Neuronal stem cell (in vitro differentiated cells): Measurements from ENCODE around the gene SIK3.
A peak's percentile ranks its signal among the peaks of the same experiment; 100 is the strongest.

Experiments used
- DNase-seq: peaks from one replicate; pipeline ENCODE4 v3.0.0-alpha.2; 2013; ENCODE audit warnings: low spot score
- H2AFZ ChIP-seq: one replicate; pipeline ENCODE4 v1.6.1; 2013; ENCODE audit warnings: mild to moderate bottlenecking, low read length, inconsistent platforms
- H2AK5ac ChIP-seq: 2 replicates; pipeline ENCODE4 v1.6.1; 2013; ENCODE audit warnings: low read depth, mild to moderate bottlenecking, inconsistent platforms, low read length, moderate library complexity, mixed read lengths
- H2BK120ac ChIP-seq: 2 replicates; pipeline ENCODE4 v1.6.1; 2013; ENCODE audit warnings: low read depth, mild to moderate bottlenecking, inconsistent platforms, low read length, moderate library complexity, mixed read lengths
- H2BK12ac ChIP-seq: one replicate; pipeline ENCODE4 v1.6.1; 2013; ENCODE audit warnings: low read length, inconsistent platforms
- H2BK15ac ChIP-seq: 2 replicates; pipeline ENCODE4 v1.6.1; 2013; ENCODE audit warnings: mild to moderate bottlenecking, low read length, inconsistent platforms, mixed read lengths
- H2BK5ac ChIP-seq: one replicate; pipeline ENCODE4 v1.6.1; 2013; ENCODE audit warnings: inconsistent platforms, mild to moderate bottlenecking, low read length, moderate library complexity
- H3K14ac ChIP-seq: one replicate; pipeline ENCODE4 v1.6.1; 2013; ENCODE audit warnings: low read length, inconsistent platforms
- H3K18ac ChIP-seq: 2 replicates; pipeline ENCODE4 v1.6.1; 2013; ENCODE audit warnings: low read length, inconsistent platforms
- H3K23ac ChIP-seq: 2 replicates; pipeline ENCODE4 v1.6.1; 2013; ENCODE audit warnings: low read depth, mild to moderate bottlenecking, mixed read lengths, low read length, inconsistent platforms; ENCODE audit not compliant: poor library complexity
- H3K27ac ChIP-seq: replicated peaks from 3 replicates; pipeline ENCODE4 v1.5.1; 2013; ENCODE audit warnings: low read length, inconsistent platforms
- H3K27me3 ChIP-seq, 3 experiments: 2 replicates each; pipeline ENCODE4 v1.6.1; 2013; ENCODE audit warnings: low read length in 3 of 3, mild to moderate bottlenecking in 2 of 3, inconsistent platforms in 1 of 3, low read depth in 1 of 3, mixed read lengths in 1 of 3, moderate library complexity in 1 of 3; ENCODE audit not compliant: control insufficient read depth in 3 of 3, insufficient read depth in 3 of 3
- H3K36me3 ChIP-seq, 2 donors: replicated peaks in 1 of 2; 2 replicates each; pipeline ENCODE4 v1.6.1; 2013; ENCODE audit warnings: low read length in 2 of 2; ENCODE audit not compliant: control insufficient read depth in 2 of 2, insufficient read depth in 2 of 2
- H3K4ac ChIP-seq: 2 replicates; pipeline ENCODE4 v1.6.1; 2013; ENCODE audit warnings: inconsistent platforms, mild to moderate bottlenecking, low read length, moderate library complexity
- H3K4me1 ChIP-seq, 2 donors: 1 replicate in 1 of 2; 2 replicates in 1 of 2; pipeline ENCODE4 v1.6.1; 2013; ENCODE audit warnings: low read length in 2 of 2, low read depth in 1 of 2; ENCODE audit not compliant: control insufficient read depth in 2 of 2, insufficient read depth in 1 of 2
- H3K4me2 ChIP-seq: one replicate; pipeline ENCODE4 v1.6.1; 2013; ENCODE audit warnings: mild to moderate bottlenecking, low read length, inconsistent platforms; ENCODE audit not compliant: insufficient read depth, poor library complexity, severe bottlenecking
- H3K4me3 ChIP-seq, 2 donors: 2 replicates each; pipeline ENCODE4 v1.5.1; 2013; ENCODE audit warnings: low read length in 2 of 2, mild to moderate bottlenecking in 2 of 2, inconsistent platforms in 1 of 2, moderate library complexity in 1 of 2
- H3K79me1 ChIP-seq: one replicate; pipeline ENCODE4 v1.6.1; 2013; ENCODE audit warnings: low read depth, mild to moderate bottlenecking, inconsistent platforms, low read length, moderate library complexity
- H3K9ac ChIP-seq: one replicate; pipeline ENCODE4 v1.6.1; 2013; ENCODE audit warnings: mild to moderate bottlenecking, low read depth, low read length, inconsistent platforms; ENCODE audit not compliant: poor library complexity
- H3K9me3 ChIP-seq, 2 donors: replicated peaks in 1 of 2; 2 replicates each; pipeline versions ENCODE3 to v1.6.1; 2013; ENCODE audit warnings: low read length in 2 of 2, mild to moderate bottlenecking in 2 of 2, inconsistent platforms in 1 of 2, low read depth in 1 of 2, mixed read lengths in 1 of 2, moderate library complexity in 1 of 2; ENCODE audit not compliant: control insufficient read depth in 2 of 2, insufficient read depth in 1 of 2
- H4K8ac ChIP-seq: one replicate; pipeline ENCODE4 v1.6.1; 2013; ENCODE audit warnings: low read depth, mild to moderate bottlenecking, inconsistent platforms, low read length, moderate library complexity
- H4K91ac ChIP-seq: one replicate; pipeline ENCODE4 v1.6.1; 2013; ENCODE audit warnings: low read length, low read depth, mild to moderate bottlenecking, inconsistent platforms; ENCODE audit not compliant: poor library complexity
- WGBS, 2 donors: extraction: QIAGEN DNeasy Blood & Tissue Kit; methylation state at CpG; one replicate each; pipeline ENCODE4 v1.1.7; 2013; ENCODE audit warnings: missing lambda C conversion rate in 2 of 2, mixed read lengths in 1 of 2; ENCODE audit not compliant: insufficient read length in 2 of 2, insufficient replicate concordance in 1 of 2; ENCODE audit errors: extremely low coverage in 2 of 2; 5-methylcytosine and 5-hydroxymethylcytosine counted together

The SIK3 gene

DNA sequence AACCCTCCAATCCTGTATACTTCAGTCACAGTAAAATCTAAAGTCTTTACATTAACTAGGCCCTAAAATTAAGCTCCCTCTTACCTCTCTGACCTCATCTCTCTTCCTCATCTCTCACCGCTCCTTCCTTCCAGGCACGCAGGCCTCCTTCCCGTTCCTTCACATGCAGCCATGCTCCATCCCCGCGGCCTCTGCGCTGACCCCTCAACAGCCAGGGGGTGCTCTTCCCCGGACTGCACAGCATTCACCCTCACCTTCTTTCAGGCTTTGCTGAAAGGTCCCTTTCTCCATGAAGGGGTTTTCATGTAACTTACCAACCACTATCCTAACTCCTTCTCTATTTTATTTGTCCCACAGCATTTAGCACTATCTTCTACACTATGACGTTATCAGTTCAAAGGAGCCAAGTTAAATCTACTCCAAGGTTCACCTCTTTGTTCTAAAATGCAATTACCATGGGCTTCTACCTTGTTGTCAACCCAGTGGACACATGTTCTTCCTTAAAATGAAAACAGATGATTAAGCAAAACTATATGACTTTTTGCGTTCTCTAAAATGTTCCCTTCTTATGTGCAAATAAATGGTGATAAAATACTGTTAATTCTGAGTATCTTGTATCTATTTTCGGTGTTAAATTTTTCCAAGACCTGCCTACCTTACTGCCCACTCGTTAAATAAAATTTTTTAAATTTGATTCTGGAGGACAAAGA, 203.0 kb downstream of the SIK3 start:
- Histone ChIP-seq H3K23ac (peak overlapping the region; percentile 61), H3K27me3 (no peaks in the 10 kb centered on the region), H3K4ac (no peak overlapping the region), H2BK15ac (no peak overlapping the region), H3K27ac (no peak overlapping the region), H3K4me1 (no peaks in the 10 kb centered on the region), H3K4me3 (no peak overlapping the region), H2BK12ac (no peak overlapping the region), H3K14ac (no peak overlapping the region), H4K8ac (no peak overlapping the region), H3K9ac (no peak overlapping the region), H3K18ac (no peak overlapping the region), H4K91ac (no peak overlapping the region), H2BK5ac (no peak overlapping the region), H3K79me1 (no peaks in the 10 kb centered on the region), H2BK120ac (no peak overlapping the region), H3K4me2 (no peak overlapping the region), H2AK5ac (no peak overlapping the region), H3K9me3 (peaks cover 2 to 5% of the 10 kb centered on the region in 2 donors), H3K36me3 (peaks cover 8 to 62% of the 10 kb centered on the region in 2 donors), H2AFZ (no peak overlapping the region)
- DNase-seq = peak; percentile 18
- no CpG with 5 or more reads among the region's 11 CpGs for WGBS, 2 donors

DNA sequence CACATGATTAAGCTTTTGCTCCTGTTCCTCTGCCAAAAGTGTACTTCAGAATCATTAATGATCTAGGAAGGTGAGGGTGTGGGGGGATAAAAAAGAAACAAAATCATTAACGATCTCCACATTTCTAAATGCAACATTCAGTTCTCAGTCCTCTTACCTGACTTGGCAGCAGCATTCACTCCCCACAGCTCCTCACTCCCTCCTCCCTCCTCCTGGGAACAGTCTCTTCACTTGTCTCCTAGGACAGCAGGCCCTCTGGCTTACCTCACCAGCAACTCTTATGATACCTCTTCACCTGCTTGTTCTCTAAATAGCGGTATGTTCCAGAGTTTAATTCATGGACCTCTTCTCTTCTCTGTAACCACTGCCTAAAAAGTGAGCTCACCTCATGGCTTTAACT, 204.3 kb downstream of the SIK3 start:
- H2BK5ac ChIP-seq = no peak overlapping the region
- no peak overlapping the region for H2AFZ ChIP-seq
- no peak overlapping the region for H2BK120ac ChIP-seq
- no peak overlapping the region for H4K91ac ChIP-seq
- H3K4me1 ChIP-seq = no peaks in the 10 kb centered on the region
- H2BK12ac ChIP-seq = no peak overlapping the region
- no peak overlapping the region for H3K27ac ChIP-seq
- no peak overlapping the region for H4K8ac ChIP-seq
- H3K36me3 ChIP-seq = peaks cover 8 to 62% of the 10 kb centered on the region in 2 donors
- no peak overlapping the region for H3K14ac ChIP-seq
- H3K27me3 ChIP-seq = no peaks in the 10 kb centered on the region
- no peaks in the 10 kb centered on the region for H3K9me3 ChIP-seq
- H3K4me2 ChIP-seq = no peak overlapping the region
- H3K9ac ChIP-seq = no peak overlapping the region
- H2AK5ac ChIP-seq = no peak overlapping the region
- H3K4ac ChIP-seq = no peak overlapping the region
- no peak overlapping the region for H3K23ac ChIP-seq
- no peak overlapping the region for H3K4me3 ChIP-seq
- no peak for DNase-seq
- no CpG with 5 or more reads among the region's 2 CpGs for WGBS, 2 donors
- H2BK15ac ChIP-seq = no peak overlapping the region
- H3K79me1 ChIP-seq = no peaks in the 10 kb centered on the region
- no peak overlapping the region for H3K18ac ChIP-seq

DNA sequence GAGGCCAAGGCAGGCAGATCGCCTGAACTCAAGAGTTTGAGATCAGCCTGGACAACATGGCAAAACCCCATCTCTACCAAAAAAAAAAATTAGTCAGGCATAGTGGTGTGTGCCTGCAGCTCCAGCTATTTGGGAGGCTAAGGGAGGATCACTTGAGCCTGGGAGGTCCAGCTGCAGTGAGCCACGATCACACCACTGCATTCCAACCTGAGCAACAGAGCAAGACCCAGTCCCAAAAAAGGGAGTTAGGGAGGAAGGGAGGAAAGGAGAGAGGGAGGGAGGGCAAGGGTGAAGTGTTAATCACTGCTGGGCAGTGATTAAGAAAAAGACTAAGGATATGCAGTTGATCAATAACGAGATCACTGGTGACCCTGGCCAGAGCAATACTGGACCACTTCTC, 204.8 kb downstream of the SIK3 start:
- Histone ChIP-seq H3K18ac (no peak overlapping the region), H3K14ac (no peak overlapping the region), H2AFZ (no peak overlapping the region), H3K27ac (no peak overlapping the region), H3K4me2 (no peak overlapping the region), H3K79me1 (no peaks in the 10 kb centered on the region), H2BK15ac (no peak overlapping the region), H2AK5ac (no peak overlapping the region), H2BK12ac (no peak overlapping the region), H2BK120ac (no peak overlapping the region), H4K8ac (no peak overlapping the region), H3K23ac (no peak overlapping the region), H3K4me3 (no peak overlapping the region), H4K91ac (no peak overlapping the region), H3K36me3 (peaks cover 8 to 62% of the 10 kb centered on the region in 2 donors), H3K27me3 (no peaks in the 10 kb centered on the region), H3K4ac (no peak overlapping the region), H3K9ac (no peak overlapping the region), H3K9me3 (no peaks in the 10 kb centered on the region), H3K4me1 (no peaks in the 10 kb centered on the region), H2BK5ac (no peak overlapping the region)
- no peak for DNase-seq
- no CpG with 5 or more reads among the region's 3 CpGs for WGBS, 2 donors

- DNase-seq = no peak
- no peak overlapping the region for H3K23ac ChIP-seq
- H3K79me1 ChIP-seq = no peaks in the 10 kb centered on the region
- H3K14ac ChIP-seq = no peak overlapping the region
- no CpG with 5 or more reads among the region's 2 CpGs for WGBS, 2 donors
- no peak overlapping the region for H2BK120ac ChIP-seq
- no peak overlapping the region for H3K4ac ChIP-seq
- no peak overlapping the region for H3K9ac ChIP-seq
- H2AFZ ChIP-seq = no peak overlapping the region
- H2BK5ac ChIP-seq = no peak overlapping the region
- no peaks in the 10 kb centered on the region for H3K9me3 ChIP-seq
- no peak overlapping the region for H3K4me3 ChIP-seq
- H3K27ac ChIP-seq = no peak overlapping the region
- H2AK5ac ChIP-seq = no peak overlapping the region
- H2BK12ac ChIP-seq = no peak overlapping the region
- no peaks in the 10 kb centered on the region for H3K4me1 ChIP-seq
- no peaks in the 10 kb centered on the region for H3K27me3 ChIP-seq
- H4K8ac ChIP-seq = no peak overlapping the region
- H4K91ac ChIP-seq = no peak overlapping the region
- peaks cover 8 to 59% of the 10 kb centered on the region in 2 donors for H3K36me3 ChIP-seq
- no peak overlapping the region for H3K4me2 ChIP-seq
- H3K18ac ChIP-seq = no peak overlapping the region
- H2BK15ac ChIP-seq = no peak overlapping the region
These were observed 205.9 kb downstream of the SIK3 start for GRCh38 chr11:116892374-116892773.
